VCaP (cell line): ENCODE results near the gene MYL5.
"Not testable (repeated sequence)": the region's sequence is repeated elsewhere in the genome, so short reads cannot be mapped to it uniquely, and the experiment has no call there.

Source experiments
- H3K27ac ChIP-seq: fragments of 450-650 bp; 2 replicates; pipeline ENCODE4 v1.5.1; 2017
- CTCF ChIP-seq: fragments of 450-650 bp; conservative IDR thresholded peaks from 2 replicates; pipeline ENCODE4 v1.5.1; 2017; ENCODE audit warnings: mild to moderate bottlenecking, moderate library complexity

Gene MYL5

GRCh38 chr4:633976-634598, 40.3 kb upstream of the MYL5 start:
- H3K27ac ChIP-seq: no peak overlapping the region
- no peak for TF ChIP-seq CTCF

GRCh38 chr4:634599-634985, 39.8 kb upstream of the MYL5 start:
- H3K27ac ChIP-seq: no peak overlapping the region
- TF ChIP-seq CTCF: no peak

GRCh38 chr4:635066-635835, 39.1 kb upstream of the MYL5 start:
- not testable (repeated sequence) for H3K27ac ChIP-seq

GRCh38 chr4:635851-636627, 38.3 kb upstream of the MYL5 start:
- no peak for TF ChIP-seq CTCF
- H3K27ac ChIP-seq: no peak overlapping the region

- no peak for TF ChIP-seq CTCF
- H3K27ac ChIP-seq: no peak overlapping the region
Observed at GRCh38 chr4:636628-637159, 37.6 kb upstream of the MYL5 start.

GRCh38 chr4:637536-638280, 36.6 kb upstream of the MYL5 start:
- no peak for TF ChIP-seq CTCF
- H3K27ac ChIP-seq: no peak overlapping the region

GRCh38 chr4:642366-642765, 32.0 kb upstream of the MYL5 start:
- H3K27ac ChIP-seq: not testable (repeated sequence)

- no peak overlapping the region for H3K27ac ChIP-seq
- no peak for TF ChIP-seq CTCF
Observed at GRCh38 chr4:646460-646859, 27.9 kb upstream of the MYL5 start.
